G401.6 (cell line): Measurements from ENCODE around the gene SPATA2.

Experiments used
- FAIRE-seq: peaks from 2 replicates; lab custom pipeline; 2012; peaks lifted over from hg19 to GRCh38; lab: Jason Lieb, UNC

The SPATA2 gene

DNA sequence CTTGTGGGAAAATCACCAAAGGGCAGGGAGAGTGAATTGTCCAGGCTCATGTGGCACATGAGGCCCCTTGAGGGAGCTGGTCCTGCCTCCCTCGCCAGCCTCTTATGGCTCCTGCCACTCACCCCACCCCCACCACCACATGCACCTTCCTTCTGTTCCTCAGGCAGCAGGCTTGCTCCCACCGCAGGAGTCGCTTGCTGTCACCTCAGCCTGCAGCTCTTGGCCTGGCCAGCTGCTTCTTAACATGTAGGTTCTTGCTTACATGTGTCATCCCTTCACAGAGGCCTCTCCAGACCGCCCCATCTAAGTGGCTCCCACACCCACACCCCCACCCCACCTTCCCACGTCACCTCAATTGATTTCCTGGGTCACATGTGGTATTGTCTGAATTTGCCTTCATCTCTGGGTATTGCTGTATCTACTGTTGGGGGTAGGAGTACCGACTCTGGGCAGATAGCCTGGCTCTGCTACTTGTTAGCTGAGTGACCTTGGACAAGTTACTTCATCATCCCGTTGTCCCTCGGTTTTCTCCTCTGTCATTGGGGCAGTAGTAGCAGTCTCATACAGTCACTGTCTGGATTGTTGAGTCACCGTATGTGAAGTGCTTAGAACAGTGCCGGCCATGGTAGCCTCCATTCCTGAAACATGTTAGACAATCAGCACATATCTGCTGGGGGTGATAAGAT, 61.0 kb downstream of the SPATA2 start:
- no peak for FAIRE-seq

DNA sequence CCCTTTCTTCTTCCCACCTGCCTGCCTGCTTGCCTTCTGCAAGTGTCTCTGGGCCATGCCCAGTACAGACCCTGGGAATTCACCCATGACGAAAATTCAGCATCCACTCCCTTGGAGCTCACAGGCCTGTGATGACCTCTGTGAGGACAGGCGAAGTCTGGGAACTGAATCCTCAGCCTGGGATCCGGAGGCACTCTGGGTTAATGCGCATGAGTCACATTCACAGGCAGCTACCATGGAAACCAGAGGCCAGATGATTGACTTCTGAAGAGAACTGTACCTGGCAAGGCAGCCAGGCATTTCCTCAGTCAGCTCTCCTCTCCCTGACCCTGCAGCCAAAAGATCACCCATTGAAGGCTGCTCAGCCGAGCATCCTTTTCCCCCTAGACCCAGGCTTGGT, 61.7 kb downstream of the SPATA2 start:
- no peak for FAIRE-seq
